Activated CD8-positive, alpha-beta memory T cell treated with anti-CD3 and anti-CD28 coated beads, Interleukin-2, amount 50 U/mL, for 4 hours (primary cell): ENCODE data around the gene CCL22.

Source experiments
- DNase-seq: peaks from one replicate; pipeline ENCODE4 v3.0.0-alpha.2; 2020

The CCL22 gene

DNA sequence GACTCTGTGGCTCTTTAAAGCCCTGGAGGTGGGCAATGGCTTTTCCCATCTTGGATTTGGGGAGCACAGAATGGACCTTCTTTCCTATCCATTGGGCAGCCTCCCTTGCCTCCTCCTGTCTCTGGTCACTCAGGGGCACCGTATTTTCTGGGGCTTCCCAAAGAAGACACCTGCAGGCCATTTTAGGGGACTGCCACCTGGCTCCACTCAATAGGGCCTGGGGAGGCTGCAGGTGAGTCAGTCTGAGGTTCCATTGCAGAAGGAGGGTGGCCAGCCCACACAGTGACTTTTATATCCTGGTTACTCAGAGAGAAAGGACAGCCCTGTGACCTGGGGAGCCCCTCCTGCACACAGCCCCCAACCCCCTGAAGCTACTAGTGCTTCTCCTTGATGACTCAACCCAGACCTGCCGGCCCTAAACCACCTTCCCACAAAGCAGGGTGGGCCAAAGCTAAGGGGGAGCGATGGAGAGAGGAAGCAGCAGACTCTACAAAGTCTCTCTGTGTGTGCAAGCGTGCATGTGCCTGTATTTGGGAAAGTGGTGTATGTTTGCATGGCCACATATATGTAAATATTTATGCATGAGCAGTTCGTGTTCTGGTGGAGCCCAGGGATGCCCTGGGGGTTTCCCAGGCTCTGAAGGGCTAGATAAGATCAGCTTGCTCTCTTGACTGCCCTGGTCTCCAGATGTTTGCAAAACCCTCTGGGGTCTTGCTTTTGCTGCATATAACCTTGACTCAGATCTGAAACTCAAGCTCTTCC, 18.7 kb downstream of the CCL22 start:
- DNase-seq = peak; percentile 23

DNA sequence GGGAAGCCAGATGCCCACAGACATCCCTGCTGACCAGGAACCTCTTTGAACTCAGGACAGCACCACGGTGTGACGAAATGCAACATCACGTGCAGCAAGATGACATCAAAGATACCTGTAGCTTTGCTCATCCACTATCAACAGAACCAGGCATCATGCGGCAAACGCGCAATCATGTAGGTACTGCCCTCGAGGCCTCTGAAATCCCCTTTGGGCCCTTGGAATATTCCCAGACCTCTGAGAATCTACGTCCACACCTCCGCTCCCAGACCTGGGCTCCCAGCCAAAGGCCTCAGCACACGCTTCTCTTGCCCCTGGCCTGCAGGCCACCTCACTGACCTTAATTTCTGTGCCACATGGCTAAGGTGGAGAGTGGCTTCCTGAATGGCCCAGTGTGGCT, 21.0 kb downstream of the CCL22 start:
- no peak for DNase-seq

- no peak for DNase-seq
These were observed 22.3 kb downstream of the CCL22 start for GRCh38 chr16:57380671-57381462.

- no peak for DNase-seq
These were observed 23.4 kb downstream of the CCL22 start for GRCh38 chr16:57381791-57382534.

DNA sequence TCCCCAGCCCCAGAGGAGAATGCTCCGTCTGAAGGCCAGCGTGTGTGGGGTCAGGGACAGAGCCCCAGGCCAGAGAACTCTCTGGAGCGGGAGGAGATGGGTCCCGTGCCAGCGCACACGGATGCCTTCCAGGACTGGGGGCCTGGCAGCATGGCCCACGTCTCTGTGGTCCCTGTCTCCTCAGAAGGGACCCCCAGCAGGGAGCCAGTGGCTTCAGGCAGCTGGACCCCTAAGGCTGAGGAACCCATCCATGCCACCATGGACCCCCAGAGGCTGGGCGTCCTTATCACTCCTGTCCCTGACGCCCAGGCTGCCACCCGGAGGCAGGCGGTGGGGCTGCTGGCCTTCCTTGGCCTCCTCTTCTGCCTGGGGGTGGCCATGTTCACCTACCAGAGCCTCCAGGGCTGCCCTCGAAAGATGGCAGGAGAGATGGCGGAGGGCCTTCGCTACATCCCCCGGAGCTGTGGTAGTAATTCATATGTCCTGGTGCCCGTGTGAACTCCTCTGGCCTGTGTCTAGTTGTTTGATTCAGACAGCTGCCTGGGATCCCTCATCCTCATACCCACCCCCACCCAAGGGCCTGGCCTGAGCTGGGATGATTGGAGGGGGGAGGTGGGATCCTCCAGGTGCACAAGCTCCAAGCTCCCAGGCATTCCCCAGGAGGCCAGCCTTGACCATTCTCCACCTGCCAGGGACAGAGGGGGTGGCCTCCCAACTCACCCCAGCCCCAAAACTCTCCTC, 24.1 kb downstream of the CCL22 start:
- DNase-seq = no peak

DNA sequence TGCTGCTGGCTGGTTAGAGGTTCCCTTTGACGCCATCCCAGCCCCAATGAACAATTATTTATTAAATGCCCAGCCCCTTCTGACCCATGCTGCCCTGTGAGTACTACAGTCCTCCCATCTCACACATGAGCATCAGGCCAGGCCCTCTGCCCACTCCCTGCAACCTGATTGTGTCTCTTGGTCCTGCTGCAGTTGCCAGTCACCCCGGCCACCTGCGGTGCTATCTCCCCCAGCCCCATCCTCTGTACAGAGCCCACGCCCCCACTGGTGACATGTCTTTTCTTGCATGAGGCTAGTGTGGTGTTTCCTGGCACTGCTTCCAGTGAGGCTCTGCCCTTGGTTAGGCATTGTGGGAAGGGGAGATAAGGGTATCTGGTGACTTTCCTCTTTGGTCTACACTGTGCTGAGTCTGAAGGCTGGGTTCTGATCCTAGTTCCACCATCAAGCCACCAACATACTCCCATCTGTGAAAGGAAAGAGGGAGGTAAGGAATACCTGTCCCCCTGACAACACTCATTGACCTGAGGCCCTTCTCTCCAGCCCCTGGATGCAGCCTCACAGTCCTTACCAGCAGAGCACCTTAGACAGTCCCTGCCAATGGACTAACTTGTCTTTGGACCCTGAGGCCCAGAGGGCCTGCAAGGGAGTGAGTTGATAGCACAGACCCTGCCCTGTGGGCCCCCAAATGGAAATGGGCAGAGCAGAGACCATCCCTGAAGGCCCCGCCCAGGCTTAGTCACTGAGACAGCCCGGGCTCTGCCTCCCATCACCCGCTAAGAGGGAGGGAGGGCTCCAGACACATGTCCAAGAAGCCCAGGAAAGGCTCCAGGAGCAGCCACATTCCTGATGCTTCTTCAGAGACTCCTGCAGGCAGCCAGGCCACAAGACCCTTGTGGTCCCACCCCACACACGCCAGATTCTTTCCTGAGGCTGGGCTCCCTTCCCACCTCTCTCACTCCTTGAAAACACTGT, 25.0 kb downstream of the CCL22 start:
- no peak for DNase-seq

DNA sequence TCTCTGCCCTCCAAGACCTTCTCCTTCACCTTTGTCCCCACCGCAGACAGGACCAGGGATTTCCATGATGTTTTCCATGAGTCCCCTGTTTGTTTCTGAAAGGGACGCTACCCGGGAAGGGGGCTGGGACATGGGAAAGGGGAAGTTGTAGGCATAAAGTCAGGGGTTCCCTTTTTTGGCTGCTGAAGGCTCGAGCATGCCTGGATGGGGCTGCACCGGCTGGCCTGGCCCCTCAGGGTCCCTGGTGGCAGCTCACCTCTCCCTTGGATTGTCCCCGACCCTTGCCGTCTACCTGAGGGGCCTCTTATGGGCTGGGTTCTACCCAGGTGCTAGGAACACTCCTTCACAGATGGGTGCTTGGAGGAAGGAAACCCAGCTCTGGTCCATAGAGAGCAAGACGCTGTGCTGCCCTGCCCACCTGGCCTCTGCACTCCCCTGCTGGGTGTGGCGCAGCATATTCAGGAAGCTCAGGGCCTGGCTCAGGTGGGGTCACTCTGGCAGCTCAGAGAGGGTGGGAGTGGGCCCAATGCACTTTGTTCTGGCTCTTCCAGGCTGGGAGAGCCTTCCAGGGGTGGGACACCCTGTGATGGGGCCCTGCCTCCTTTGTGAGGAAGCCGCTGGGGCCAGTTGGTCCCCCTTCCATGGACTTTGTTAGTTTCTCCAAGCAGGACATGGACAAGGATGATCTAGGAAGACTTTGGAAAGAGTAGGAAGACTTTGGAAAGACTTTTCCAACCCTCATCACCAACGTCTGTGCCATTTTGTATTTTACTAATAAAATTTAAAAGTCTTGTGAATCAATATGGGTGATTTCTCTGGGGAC, 25.9 kb downstream of the CCL22 start:
- no peak for DNase-seq

- DNase-seq = no peak
These were observed 26.5 kb downstream of the CCL22 start for GRCh38 chr16:57385083-57385482.

DNA sequence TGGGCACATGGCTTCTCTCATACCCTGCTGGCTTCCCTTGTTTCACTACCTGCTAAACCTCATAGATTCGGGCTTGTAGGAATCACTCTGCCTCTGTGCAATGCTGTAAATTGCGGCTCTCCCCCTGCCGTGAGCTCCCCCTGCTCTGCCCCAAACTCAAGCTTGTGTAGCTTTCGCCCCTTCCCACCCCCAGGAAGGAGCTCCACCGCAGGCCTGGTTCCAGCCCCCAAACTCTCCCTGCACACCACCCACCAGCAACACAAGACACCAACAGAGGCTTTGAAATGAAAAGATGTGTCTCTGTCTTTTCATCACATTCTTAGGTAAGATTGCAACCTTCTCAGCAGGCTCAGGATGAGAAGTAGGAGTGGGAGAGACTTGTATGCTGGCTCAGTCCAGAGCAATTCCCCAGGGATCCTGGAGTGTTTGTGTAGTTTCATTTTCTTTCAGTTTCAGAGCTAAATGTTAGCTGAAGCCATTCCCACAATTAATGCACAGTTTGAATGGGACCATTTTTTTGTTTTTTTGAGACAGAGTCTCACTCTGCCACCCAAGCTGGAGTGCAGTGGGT, 27.9 kb downstream of the CCL22 start:
- DNase-seq = no peak

GRCh38 chr16:57387598-57388354, 29.2 kb downstream of the CCL22 start:
- no peak for DNase-seq

- DNase-seq = no peak
These were observed 29.9 kb downstream of the CCL22 start for GRCh38 chr16:57388359-57389086.

DNA sequence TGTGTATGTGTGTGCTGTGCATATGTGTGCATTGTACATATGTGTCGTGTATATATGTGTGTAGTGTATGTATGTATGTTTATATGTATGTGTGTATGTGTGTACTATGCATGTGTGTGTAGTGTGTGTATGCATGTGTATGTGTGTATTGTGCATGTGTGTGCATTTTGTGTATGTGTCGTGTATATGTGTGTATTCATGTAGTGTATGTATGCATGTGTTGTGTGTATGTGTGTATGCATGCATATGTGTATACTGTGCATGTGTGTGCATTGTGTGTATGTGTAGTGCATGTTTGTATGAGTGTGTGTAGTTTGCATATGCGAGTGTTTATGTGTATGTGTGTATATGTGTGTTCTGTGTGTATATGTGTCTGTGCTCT, 30.5 kb downstream of the CCL22 start:
- no peak for DNase-seq

- DNase-seq = no peak
These were observed 32.2 kb downstream of the CCL22 start for GRCh38 chr16:57390636-57391295.

DNA sequence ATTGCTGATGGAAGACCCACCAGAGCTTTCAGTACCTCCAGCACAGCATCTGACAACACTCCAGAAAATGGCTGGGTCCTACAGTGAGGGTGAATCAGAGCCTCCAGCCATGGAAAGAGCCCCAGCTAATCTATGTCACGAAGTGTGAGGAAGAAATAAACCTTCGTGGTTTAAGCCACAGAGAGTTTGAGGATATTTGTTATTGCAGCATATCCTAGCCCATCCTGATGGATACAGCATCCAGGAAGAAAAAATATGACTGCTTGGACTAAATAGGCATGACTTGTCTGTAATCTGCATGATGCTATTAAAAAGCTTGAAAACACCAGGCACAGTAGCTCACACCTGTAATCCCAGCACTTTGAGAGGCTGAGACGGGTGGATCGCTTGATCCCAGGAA, 32.7 kb downstream of the CCL22 start:
- no peak for DNase-seq

DNA sequence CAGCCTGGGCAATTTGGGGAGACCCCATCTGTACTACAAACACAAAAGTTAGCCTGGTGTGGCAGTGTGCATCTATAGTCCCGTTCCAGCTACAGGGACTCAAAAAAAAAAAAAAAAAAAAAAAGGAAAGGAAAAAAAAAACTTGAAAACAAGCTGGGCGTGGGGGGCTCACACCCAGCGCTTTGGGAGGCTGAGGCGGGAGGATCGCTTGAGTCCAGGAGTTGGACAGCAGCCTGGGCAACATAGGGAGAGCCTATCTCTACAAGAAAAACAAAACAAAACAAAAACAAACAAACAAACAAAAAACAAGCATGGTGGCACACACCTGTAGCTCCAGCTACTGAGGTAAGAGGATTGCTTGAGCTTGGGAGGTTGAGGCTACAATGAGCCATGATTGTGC, 33.1 kb downstream of the CCL22 start:
- no peak for DNase-seq

DNA sequence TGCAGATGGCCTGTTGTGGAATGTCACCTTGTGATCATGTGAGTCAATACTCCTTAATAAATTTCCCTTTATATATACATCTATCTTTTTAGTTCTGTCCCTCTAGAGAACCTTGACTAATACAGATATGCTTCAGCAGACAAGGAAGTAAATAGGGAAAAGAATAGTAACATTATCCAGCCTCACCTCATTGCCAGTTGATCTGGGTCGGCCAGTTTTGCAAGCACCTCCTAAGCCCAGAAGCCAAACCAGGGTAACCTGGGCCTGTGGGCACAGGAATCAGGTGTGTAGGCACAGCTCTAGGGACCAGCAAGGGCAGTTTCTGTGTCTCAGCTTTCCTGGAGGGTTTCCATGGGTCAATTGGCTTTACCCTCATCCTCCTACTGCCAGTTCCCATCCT, 34.1 kb downstream of the CCL22 start:
- DNase-seq = no peak

DNA sequence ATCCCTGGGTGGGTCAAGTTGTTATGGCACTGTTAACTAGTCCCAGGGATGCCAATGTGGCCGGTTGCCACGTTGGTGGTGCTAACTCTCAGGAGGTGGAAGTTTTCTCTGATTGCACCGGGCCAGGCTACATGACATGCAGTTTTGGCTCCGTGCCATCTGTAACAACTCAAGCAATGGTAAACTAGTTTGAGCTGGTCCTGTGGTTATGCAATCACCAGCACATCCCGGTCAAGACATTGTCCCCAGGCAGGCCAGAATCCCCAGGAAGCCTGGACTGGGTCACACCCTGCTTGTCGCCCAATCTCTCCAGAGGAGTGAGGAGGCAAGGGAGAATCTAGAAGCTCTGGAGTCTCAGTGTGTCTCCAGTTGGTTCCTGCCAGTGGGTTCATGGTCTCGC, 35.9 kb downstream of the CCL22 start:
- no peak for DNase-seq

DNA sequence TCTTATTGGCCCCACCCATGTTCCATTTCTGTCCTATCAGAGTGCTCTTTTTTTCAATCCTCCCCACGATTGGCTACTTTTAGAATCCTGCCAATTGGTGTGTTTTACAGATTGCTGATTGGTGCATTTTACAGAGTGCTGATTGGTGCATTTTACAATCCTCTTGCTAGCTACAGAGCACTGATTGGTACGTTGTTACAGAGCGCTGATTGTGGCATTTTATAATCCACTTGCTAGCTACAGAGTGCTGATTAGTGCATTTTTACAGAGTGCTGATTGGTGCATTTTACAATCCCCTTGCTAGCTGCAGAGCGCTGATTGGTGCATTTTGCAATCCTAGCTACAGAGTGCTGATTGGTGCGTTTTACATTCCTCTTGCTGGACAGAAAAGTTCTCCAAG, 36.4 kb downstream of the CCL22 start:
- no peak for DNase-seq
